ENCODE results near the gene TPGS1.

DNA sequence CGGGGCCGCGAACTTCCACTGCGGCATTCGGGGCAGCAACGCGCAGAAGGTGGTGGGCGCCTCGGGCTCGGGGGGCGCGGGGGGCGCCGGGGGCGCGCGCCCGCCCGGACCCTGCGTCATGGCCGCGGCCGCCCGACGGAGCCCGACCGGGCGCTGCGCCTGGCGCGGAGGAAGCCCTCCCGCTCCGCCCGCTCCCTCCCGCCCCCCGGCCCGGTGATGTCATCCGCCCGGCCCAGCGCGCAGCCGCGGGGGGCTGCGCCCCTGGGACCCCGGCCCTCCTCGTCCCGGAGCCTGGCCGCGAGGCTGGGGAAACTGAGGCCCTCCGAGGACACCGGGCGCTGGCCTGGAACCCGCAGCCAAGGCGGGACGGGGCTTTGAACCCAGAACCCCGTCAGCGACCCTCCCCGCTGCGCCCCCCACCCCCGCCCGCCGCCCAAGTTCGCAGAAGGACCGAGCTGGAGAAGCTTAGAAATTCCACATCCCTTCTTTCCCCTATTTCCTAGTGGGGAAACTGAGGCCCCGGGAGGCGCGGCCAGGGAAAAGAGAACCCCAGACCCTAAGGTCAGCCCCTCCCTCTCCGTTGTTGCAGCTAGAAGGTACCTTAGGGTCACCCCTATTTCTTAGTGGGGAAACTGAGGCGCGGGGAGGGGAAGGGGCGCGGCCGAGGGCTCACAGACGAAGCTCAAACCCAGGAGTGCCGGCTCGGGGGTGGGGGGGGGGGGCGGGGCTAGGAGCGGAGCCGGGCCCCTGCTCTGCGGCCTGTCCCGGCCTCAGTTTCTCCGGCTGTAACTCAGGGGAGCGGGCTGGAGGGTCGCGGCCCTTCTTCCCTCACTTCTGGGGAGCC is 46.2 kb upstream of the TPGS1 start, which contains the start of gene SHC2:
- TF ChIP-seq, protein P1, sequence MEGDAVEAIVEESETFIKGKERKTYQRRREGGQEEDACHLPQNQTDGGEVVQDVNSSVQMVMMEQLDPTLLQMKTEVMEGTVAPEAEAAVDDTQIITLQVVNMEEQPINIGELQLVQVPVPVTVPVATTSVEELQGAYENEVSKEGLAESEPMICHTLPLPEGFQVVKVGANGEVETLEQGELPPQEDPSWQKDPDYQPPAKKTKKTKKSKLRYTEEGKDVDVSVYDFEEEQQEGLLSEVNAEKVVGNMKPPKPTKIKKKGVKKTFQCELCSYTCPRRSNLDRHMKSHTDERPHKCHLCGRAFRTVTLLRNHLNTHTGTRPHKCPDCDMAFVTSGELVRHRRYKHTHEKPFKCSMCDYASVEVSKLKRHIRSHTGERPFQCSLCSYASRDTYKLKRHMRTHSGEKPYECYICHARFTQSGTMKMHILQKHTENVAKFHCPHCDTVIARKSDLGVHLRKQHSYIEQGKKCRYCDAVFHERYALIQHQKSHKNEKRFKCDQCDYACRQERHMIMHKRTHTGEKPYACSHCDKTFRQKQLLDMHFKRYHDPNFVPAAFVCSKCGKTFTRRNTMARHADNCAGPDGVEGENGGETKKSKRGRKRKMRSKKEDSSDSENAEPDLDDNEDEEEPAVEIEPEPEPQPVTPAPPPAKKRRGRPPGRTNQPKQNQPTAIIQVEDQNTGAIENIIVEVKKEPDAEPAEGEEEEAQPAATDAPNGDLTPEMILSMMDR (IDR thresholded peaks at IDR 0.05 in 8 of 11, conservative IDR thresholded peaks at IDR 0.05 in 3 of 11), result no peak
- TF ChIP-seq POLR2A (IDR thresholded peaks at IDR 0.05), result no peak
- peak; percentile 30 to 69 (median 62) for TF ChIP-seq POLR2AphosphoS5 (IDR thresholded peaks at IDR 0.05)
